ENCODE measurements around the gene SOWAHA. TPM values are rescaled to one million over a fixed set of nuclear protein-coding genes. Genes with fewer than 3 reads are reported as not detected.

Gene SOWAHA
- total and polyA plus RNA-seq, 2 donors (not counting 3 experiments of a cell fraction or from before 2014, with no cell fraction given), result not detected

GRCh38 chr5:132775476-132775961, 37.6 kb upstream of the SOWAHA start:
- dilution Hi-C loops (cut with MboI; ENCODE audit: extremely low pct_ligation_motif_present, low sequenced_read_pairs) (no loop called here), intact Hi-C loops (cut with micrococcal nuclease) (no loop called here)
- H2AFZ ChIP-seq (ENCODE audit: low read depth, low read length), result no peak overlapping the region
- POLR2A ChIA-PET, result no interaction called here
- H3K27ac ChIP-seq (ENCODE audit: insufficient read depth, low read depth, low read length), result no peak overlapping the region
- TF ChIP-seq, protein P1, sequence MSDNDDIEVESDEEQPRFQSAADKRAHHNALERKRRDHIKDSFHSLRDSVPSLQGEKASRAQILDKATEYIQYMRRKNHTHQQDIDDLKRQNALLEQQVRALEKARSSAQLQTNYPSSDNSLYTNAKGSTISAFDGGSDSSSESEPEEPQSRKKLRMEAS (IDR thresholded peaks at IDR 0.05; ENCODE audit: insufficient read depth, insufficient read length), result no peak
- TF ChIP-seq, protein P2, sequence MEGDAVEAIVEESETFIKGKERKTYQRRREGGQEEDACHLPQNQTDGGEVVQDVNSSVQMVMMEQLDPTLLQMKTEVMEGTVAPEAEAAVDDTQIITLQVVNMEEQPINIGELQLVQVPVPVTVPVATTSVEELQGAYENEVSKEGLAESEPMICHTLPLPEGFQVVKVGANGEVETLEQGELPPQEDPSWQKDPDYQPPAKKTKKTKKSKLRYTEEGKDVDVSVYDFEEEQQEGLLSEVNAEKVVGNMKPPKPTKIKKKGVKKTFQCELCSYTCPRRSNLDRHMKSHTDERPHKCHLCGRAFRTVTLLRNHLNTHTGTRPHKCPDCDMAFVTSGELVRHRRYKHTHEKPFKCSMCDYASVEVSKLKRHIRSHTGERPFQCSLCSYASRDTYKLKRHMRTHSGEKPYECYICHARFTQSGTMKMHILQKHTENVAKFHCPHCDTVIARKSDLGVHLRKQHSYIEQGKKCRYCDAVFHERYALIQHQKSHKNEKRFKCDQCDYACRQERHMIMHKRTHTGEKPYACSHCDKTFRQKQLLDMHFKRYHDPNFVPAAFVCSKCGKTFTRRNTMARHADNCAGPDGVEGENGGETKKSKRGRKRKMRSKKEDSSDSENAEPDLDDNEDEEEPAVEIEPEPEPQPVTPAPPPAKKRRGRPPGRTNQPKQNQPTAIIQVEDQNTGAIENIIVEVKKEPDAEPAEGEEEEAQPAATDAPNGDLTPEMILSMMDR (IDR thresholded peaks at IDR 0.05; ENCODE audit: extremely low read depth in 1 of 2, insufficient read depth in 1 of 2, low read depth in 1 of 2, low read length in 2 of 2), result no peak
- TF ChIP-seq POLR2A (IDR thresholded peaks at IDR 0.05; ENCODE audit: low read depth, low read length), result no peak
- no peak for TF ChIP-seq POLR2AphosphoS5 (IDR thresholded peaks at IDR 0.05; ENCODE audit: insufficient read depth, low read depth, low read length)
- TF ChIP-seq GATA2 (IDR thresholded peaks at IDR 0.05; ENCODE audit: insufficient read depth, insufficient read length, low read depth, low read length), result no peak
- no peak for TF ChIP-seq EZH2 (IDR thresholded peaks at IDR 0.05; ENCODE audit: borderline replicate concordance, low read depth, low read length, severe bottlenecking)
- no peak for TF ChIP-seq MYC (IDR thresholded peaks at IDR 0.05; ENCODE audit: low read depth, low read length)
- TF ChIP-seq FOS (IDR thresholded peaks at IDR 0.05; ENCODE audit: borderline replicate concordance, insufficient read depth, low read length), result no peak
- no peak for TF ChIP-seq JUN (IDR thresholded peaks at IDR 0.05; ENCODE audit: borderline replicate concordance, insufficient read depth, insufficient read length, low read depth)
- no peaks in the 10 kb centered on the region for H4K20me1 ChIP-seq (replicated peaks; ENCODE audit: control insufficient read depth, extremely low read depth, insufficient read depth, low read length)
- no peak for DNase-seq (ENCODE audit: low read depth, low spot score)
- no peaks in the 10 kb centered on the region for H3K27me3 ChIP-seq (ENCODE audit: control insufficient read depth in 2 of 2, insufficient read depth in 2 of 2, low read length in 2 of 2)
- peaks cover 28% of the 10 kb centered on the region for H3K4me1 ChIP-seq (ENCODE audit: control insufficient read depth, extremely low read depth, insufficient read depth, low read length)
- no peaks in the 10 kb centered on the region for H3K9me1 ChIP-seq (replicated peaks; ENCODE audit: control insufficient read depth, extremely low read depth, insufficient read depth, low read length)
- no peaks in the 10 kb centered on the region for H3K36me3 ChIP-seq (ENCODE audit: control insufficient read depth in 2 of 2, extremely low read depth in 1 of 2, insufficient read depth in 2 of 2, low read length in 2 of 2)
- CTCF ChIA-PET, result interaction anchor here (1.0 to 3.0 kb wide), 6 partner anchors 20 to 389 kb away, joined by 3 to 19 read pairs (median 4); partner anchors contain the start of gene CCNI2
- FAIRE-seq, result no peak
- peak overlapping the region in 1 of 3 experiments; percentile 62 for H3K4me3 ChIP-seq (replicated peaks in 1 of 3; ENCODE audit: insufficient read depth in 1 of 3, low read depth in 1 of 3, low read length in 3 of 3)
- no peaks in the 10 kb centered on the region for H3K9me3 ChIP-seq (replicated peaks; ENCODE audit: control insufficient read depth, insufficient read depth, low read length)
- H3K4me2 ChIP-seq (ENCODE audit: insufficient read depth, low read length), result peak overlapping the region; percentile 72
- H3K79me2 ChIP-seq (ENCODE audit: control insufficient read depth, insufficient read depth, low read length), result peaks cover 46% of the 10 kb centered on the region
- H3K9ac ChIP-seq (replicated peaks; ENCODE audit: extremely low read depth, insufficient read depth, low read length), result no peak overlapping the region
- BruUV-seq (replicated peaks), result TSS peak; percentile 35

All from endothelial cell of umbilical vein (primary cell).